Lower leg skin (tissue), 4 donors: ENCODE measurements around the gene KCNJ15. TPM values are rescaled to one million over a fixed set of nuclear protein-coding genes. Genes with fewer than 3 reads are reported as not detected.
A peak's percentile ranks its signal among the peaks of the same experiment; 100 is the strongest.

ENCODE experiments used
- DNase-seq, 2 donors: peaks; one replicate each; pipeline ENCODE4 v3.0.0-alpha.2; 2019; ENCODE audit warnings: low spot score in 2 of 2
- H3K4me3 ChIP-seq: fragments of 200-600 bp; sonication (generic); 2 replicates; pipeline ENCODE4 v1.5.1; 2017; ENCODE audit warnings: mild to moderate bottlenecking, low read depth; ENCODE audit not compliant: poor library complexity, severe bottlenecking
- CTCF ChIP-seq, 3 donors: fragments of 450-650 bp; IDR thresholded peaks; one replicate each; pipeline ENCODE4 v1.5.1; 2016; ENCODE audit warnings: antibody characterized with exemption in 3 of 3, mild to moderate bottlenecking in 3 of 3, moderate library complexity in 2 of 3
- POLR2A ChIP-seq, 2 donors: fragments of 450-650 bp; IDR thresholded peaks; one replicate each; pipeline ENCODE4 v1.6.1; 2016 to 2017; ENCODE audit warnings: antibody characterized with exemption in 2 of 2, mild to moderate bottlenecking in 1 of 2, moderate library complexity in 1 of 2
- WGBS, 2 donors: methylation state at CpG; one replicate each; pipeline ENCODE4 v1.1.5; 2018; 5-methylcytosine and 5-hydroxymethylcytosine counted together
- intact Hi-C: fragments of 100-400 bp; cut with DNase I; formaldehyde crosslinking; loops from one replicate; pipeline ENCODE4 v1.15.0; 2023; ENCODE audit warnings: low total_unique reads
- total RNA-seq, 4 donors: library from RNA; depleted of rRNA; stranded (reverse); fragments of >200 nt; gene quantifications; one replicate each; pipeline ENCODE4 v1.1.0, GENCODE V29; 2016

Gene KCNJ15
- total RNA-seq, 4 donors from 2014 or later = 4.2 to 55.1 (median 7.3) TPM

GRCh38 chr21:38322311-38322950 is 65.6 kb downstream of the KCNJ15 start:
- DNase-seq = peak in 1 of 2 donors; percentile 69
- no peak for TF ChIP-seq POLR2A (IDR thresholded peaks at IDR 0.05)
- TF ChIP-seq CTCF (IDR thresholded peaks at IDR 0.05) = no peak
- intact Hi-C loops = no loop called here
- H3K4me3 ChIP-seq = no peak overlapping the region
- WGBS, 2 donors = 61 to 63% methylated on average over 8 of the region's 8 CpGs

- no peak overlapping the region for H3K4me3 ChIP-seq
- 39 to 42% methylated on average over 5 of the region's 5 CpGs for WGBS, 2 donors
- DNase-seq = peak in 1 of 2 donors; percentile 45
- no peak for TF ChIP-seq POLR2A (IDR thresholded peaks at IDR 0.05)
- TF ChIP-seq CTCF (IDR thresholded peaks at IDR 0.05) = no peak
- intact Hi-C loops = no loop called here
Observed at GRCh38 chr21:38323721-38324531, 67.1 kb downstream of the KCNJ15 start.

GRCh38 chr21:38325216-38325615 is 68.4 kb downstream of the KCNJ15 start:
- H3K4me3 ChIP-seq = no peak overlapping the region
- intact Hi-C loops = no loop called here
- WGBS, 2 donors = 92 to 100% methylated on average over 2 of the region's 2 CpGs
- DNase-seq = peak in 1 of 2 donors; percentile 20
- TF ChIP-seq POLR2A (IDR thresholded peaks at IDR 0.05) = no peak
- TF ChIP-seq CTCF (IDR thresholded peaks at IDR 0.05) = no peak

- TF ChIP-seq CTCF (IDR thresholded peaks at IDR 0.05) = no peak
- no peak for TF ChIP-seq POLR2A (IDR thresholded peaks at IDR 0.05)
- intact Hi-C loops = no loop called here
- no peak overlapping the region for H3K4me3 ChIP-seq
- DNase-seq = peak in 1 of 2 donors; percentile 42
- 75 to 79% methylated on average over 8 of the region's 8 CpGs for WGBS, 2 donors
Observed at GRCh38 chr21:38325731-38326420, 69.1 kb downstream of the KCNJ15 start.

GRCh38 chr21:38326429-38326828 is 69.6 kb downstream of the KCNJ15 start:
- WGBS, 2 donors = 79 to 84% methylated on average over 4 of the region's 4 CpGs
- intact Hi-C loops = no loop called here
- no peak overlapping the region for H3K4me3 ChIP-seq

More at GRCh38 chr21:38326429-38326828, 69.6 kb downstream of the KCNJ15 start:
- TF ChIP-seq CTCF (IDR thresholded peaks at IDR 0.05) (no peak), POLR2A (IDR thresholded peaks at IDR 0.05) (no peak)
- DNase-seq = no peak
